Subcutaneous adipose tissue (tissue), 4 donors: Measurements from ENCODE around the gene NR6A1. TPM values are rescaled to one million over a fixed set of nuclear protein-coding genes. Genes with fewer than 3 reads are reported as not detected.

Experiments used
- total RNA-seq, 4 donors: library from RNA; depleted of rRNA; stranded (reverse); fragments of >200 nt; gene quantifications; one replicate each; pipeline ENCODE4 v1.1.0, GENCODE V29; 2016
- TF ChIP-seq, protein P1 (sequence below): fragments of 450-650 bp; IDR thresholded peaks from one replicate; pipeline ENCODE4 v1.5.1; 2016; ENCODE audit warnings: low read depth, mild to moderate bottlenecking, control low read depth, antibody characterized with exemption, moderate library complexity

The NR6A1 gene
- total RNA-seq, 4 donors from 2014 or later: 0.65 to 4.4 (median 1.6) TPM

DNA sequence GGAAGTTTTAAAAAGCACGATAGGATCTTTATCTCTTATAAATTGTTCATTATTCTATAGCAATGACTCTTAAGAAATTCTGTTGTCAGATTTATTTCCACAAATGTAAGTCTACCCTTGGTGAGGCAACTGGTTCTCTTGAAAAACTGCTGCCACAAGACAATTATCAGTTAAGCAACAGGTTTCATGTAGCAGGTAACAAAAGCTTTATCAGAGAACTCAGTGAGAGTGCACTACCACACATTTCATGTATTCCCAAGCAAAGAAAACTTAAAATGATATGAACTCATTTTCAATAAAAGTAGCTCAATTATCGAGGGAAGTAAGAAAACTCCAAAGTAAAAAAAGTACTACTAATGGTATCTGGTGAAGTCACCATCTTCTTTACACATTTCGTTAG lies 9.4 kb downstream of the NR6A1 start:
- TF ChIP-seq, protein P1, sequence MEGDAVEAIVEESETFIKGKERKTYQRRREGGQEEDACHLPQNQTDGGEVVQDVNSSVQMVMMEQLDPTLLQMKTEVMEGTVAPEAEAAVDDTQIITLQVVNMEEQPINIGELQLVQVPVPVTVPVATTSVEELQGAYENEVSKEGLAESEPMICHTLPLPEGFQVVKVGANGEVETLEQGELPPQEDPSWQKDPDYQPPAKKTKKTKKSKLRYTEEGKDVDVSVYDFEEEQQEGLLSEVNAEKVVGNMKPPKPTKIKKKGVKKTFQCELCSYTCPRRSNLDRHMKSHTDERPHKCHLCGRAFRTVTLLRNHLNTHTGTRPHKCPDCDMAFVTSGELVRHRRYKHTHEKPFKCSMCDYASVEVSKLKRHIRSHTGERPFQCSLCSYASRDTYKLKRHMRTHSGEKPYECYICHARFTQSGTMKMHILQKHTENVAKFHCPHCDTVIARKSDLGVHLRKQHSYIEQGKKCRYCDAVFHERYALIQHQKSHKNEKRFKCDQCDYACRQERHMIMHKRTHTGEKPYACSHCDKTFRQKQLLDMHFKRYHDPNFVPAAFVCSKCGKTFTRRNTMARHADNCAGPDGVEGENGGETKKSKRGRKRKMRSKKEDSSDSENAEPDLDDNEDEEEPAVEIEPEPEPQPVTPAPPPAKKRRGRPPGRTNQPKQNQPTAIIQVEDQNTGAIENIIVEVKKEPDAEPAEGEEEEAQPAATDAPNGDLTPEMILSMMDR: no peak

DNA sequence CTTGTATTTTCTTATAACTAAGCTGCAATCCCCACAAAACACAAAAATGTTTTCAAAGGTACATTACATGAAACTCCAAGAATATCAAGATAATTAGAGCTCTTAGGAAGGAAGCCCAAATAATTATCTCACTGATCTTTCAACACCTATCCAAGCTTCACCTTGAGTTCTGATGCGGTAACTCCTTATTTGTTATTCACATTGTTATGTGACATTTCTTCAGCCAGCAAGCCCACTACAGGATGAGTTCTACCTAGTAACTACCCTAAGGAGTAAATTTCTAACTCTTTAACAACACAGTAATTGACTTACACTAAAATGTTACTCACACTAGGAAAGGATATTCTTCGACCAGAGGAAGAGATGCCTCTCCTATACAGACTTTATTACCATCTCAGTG lies 9.9 kb downstream of the NR6A1 start:
- TF ChIP-seq, protein P1: no peak

DNA sequence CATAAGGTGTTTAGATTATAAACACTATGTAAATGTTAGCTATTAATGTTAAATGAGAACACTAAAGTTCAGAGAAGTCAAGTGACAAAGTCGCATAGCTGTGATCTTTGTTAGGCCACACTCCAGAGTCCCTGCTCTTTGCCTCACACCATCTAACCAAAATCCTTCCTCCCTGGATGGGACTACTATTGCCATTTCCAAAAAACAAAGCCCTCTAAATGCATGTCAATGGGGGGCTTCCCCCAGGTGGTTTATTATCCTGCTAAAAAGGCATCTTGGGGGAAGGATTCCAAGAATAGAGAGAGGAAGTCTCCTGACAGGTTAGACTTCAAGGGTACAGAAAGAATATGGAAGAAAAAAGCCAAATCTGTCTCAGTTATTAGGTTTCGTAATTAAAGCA lies 10.4 kb downstream of the NR6A1 start:
- TF ChIP-seq, protein P1: no peak

DNA sequence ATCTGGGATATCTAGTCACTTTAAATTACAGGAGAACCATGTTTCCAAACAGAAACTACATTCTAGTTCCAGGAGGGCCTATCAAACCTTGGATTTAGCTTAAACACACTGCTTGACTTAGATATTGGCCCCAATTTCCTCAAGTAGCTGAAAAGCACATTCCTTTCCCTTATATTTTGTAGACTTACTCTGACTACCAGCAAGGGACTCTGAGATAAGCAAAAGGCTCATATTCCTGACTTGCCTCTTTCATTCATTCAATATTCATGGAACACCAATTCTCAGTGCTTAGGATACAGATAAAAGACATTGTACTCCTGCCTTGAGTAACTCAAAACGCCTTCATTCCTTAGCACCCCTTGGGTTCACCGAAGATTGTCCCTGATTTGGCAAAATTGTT lies 11.8 kb downstream of the NR6A1 start:
- TF ChIP-seq, protein P1: no peak

DNA sequence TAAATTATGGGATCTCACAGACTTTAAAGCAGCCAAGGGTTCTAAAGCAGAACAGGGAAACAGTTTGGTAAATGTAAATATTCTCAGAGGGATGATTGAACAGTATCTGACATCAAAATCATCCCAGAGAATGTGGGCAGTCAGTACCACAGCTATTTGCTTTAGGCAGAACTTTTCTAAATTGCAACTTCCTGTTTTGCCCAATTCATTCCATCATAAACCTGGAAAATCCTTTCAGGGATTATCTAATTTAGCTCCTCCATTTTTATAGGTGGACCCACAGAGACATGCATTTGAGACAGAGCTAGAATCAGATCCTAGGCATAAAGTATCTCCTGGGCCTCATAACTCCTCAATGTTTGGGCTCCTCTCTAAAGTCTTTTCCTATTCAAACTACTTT lies 12.4 kb downstream of the NR6A1 start:
- TF ChIP-seq, protein P1: no peak

DNA sequence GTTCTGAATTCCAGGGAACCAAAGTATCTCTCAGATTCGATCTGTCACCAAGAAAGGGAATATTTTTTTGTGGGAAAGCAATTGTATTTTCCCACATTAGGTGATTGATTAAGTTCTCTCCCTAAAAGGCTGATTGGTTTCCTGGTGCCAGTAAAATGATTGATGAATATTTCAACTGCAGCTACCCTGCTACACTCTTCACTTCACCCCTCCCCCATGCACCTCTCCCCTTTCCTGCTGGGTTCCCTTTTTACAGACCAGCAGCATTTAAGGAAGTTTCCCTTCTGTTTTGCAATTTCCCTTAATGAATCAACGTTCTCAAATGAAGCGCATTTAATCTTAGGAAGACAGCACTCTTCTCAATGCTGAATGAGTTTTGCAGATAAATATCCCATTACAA lies 13.1 kb downstream of the NR6A1 start:
- TF ChIP-seq, protein P1: no peak

DNA sequence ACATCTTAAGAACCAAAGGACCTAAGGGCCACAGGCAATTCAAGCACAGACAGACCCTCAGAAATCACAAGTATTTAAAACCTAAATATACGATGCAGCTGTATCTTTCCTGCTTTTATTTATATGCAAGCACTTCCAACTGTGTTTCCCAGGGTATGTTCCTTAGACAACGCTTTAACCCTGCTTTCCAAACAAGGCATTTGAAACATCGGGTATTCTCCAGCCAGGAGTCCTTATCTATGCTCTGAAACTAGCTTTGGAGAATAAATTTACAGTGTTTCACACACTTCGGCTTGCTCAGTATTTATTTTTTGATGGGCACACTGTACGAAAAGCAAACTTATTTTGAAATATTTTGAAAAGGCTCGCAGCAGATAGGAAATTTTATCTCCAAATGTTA lies 13.5 kb downstream of the NR6A1 start:
- TF ChIP-seq, protein P1: no peak
